Measurements from ENCODE around the gene LRRC71. TPM values are rescaled to one million over a fixed set of nuclear protein-coding genes. Genes with fewer than 3 reads are reported as not detected.

LRRC71 gene
- total and polyA plus RNA-seq, 2 donors from 2014 or later: 0.19 to 0.50 TPM

DNA sequence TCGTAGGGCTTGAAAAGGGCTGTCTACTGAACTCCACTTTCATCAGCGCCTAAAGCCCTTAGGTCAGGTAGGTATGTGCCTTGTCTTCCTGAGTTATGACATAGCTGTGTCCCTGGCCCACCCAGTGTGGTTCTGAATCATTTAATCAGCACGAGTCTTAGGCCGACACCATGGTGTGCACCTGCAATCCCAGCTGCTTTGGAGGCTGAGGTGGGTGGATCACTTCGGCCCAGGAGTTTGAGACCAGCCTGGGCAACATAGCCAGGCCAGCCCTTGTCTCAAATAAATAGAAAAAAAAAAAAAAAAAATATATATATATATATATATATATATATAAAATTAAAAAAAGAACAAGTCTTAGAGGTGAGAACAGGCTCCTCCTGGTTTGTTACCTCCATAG is 15.8 kb downstream of the LRRC71 start:
- Histone ChIP-seq H3K4me3 (ENCODE audit: low read length in 3 of 3) (no peak overlapping the region), H3K9ac (ENCODE audit: low read length in 3 of 3) (no peak overlapping the region), H3K27me3 (ENCODE audit: control insufficient read depth, insufficient read depth, low read length) (no peaks in the 10 kb centered on the region), H3K27ac (ENCODE audit: low read depth in 2 of 2, low read length in 2 of 2) (no peak overlapping the region), H3K36me3 (ENCODE audit: control insufficient read depth in 2 of 3, insufficient read depth in 3 of 3, low read length in 3 of 3) (peaks cover 2 to 32% (median 23%) of the 10 kb centered on the region in 3 donors), H3K9me3 (ENCODE audit: control insufficient read depth in 2 of 3, insufficient read depth in 1 of 3, low read length in 3 of 3) (no peaks in the 10 kb centered on the region), H3K4me1 (ENCODE audit: control insufficient read depth in 2 of 3, insufficient read depth in 2 of 3, low read depth in 1 of 3, low read length in 3 of 3) (no peaks in the 10 kb centered on the region)
- no peak for DNase-seq
- intact Hi-C loops (cut with DNase I): no loop called here
- TF ChIP-seq, protein P1, sequence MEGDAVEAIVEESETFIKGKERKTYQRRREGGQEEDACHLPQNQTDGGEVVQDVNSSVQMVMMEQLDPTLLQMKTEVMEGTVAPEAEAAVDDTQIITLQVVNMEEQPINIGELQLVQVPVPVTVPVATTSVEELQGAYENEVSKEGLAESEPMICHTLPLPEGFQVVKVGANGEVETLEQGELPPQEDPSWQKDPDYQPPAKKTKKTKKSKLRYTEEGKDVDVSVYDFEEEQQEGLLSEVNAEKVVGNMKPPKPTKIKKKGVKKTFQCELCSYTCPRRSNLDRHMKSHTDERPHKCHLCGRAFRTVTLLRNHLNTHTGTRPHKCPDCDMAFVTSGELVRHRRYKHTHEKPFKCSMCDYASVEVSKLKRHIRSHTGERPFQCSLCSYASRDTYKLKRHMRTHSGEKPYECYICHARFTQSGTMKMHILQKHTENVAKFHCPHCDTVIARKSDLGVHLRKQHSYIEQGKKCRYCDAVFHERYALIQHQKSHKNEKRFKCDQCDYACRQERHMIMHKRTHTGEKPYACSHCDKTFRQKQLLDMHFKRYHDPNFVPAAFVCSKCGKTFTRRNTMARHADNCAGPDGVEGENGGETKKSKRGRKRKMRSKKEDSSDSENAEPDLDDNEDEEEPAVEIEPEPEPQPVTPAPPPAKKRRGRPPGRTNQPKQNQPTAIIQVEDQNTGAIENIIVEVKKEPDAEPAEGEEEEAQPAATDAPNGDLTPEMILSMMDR (IDR thresholded peaks at IDR 0.05; ENCODE audit: borderline replicate concordance, extremely low read depth, insufficient read depth): no peak
- no peak for FAIRE-seq

DNA sequence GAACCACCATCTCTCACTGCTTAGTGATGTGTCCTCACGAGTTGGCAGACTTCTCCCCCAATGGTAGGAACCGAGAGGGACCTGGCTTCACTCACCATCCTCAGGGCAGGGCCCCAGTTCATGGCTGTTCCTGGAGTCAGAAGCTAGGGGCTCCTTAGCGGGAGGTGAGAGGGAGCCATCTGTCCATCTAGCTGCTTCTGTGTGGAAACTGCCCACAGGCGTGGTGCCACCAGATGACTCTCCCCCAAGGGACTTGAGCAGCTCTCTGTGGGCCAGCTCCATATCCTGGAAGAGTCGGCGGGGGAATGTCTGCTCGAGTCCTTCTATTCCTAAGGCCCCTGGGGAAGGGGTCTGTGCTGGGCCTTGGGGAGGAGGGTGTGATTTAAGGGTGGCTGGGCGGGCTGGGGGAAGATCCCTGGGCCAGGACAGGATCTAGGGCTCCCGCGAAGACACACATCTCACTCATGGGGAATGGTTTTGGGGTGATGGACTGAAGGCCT is 16.3 kb downstream of the LRRC71 start:
- Histone ChIP-seq H3K27ac (ENCODE audit: low read depth in 2 of 2, low read length in 2 of 2) (no peak overlapping the region), H3K36me3 (ENCODE audit: control insufficient read depth in 2 of 3, insufficient read depth in 3 of 3, low read length in 3 of 3) (peaks cover 2 to 38% (median 23%) of the 10 kb centered on the region in 3 donors)
- FAIRE-seq: no peak

DNA sequence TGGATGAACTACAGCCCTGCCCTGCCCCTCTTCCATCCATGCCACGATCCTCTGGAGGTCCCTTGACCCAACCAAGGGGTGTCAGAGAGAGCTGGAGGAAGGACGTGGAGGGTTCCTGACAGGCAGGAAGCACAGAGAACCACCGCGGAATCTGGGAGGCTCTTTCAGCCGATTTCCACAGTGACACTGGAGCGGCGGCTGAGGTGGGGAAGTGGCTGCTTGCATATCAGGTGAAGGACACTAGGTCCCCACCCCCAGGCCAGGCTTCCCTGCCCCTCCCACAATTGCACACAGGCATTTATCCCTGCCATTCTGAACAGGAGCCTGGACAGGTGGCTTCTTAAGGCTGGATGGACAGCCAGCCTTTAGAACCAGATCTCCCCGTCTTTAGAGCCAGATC is 17.5 kb downstream of the LRRC71 start:
- Histone ChIP-seq H3K27ac (ENCODE audit: low read depth in 2 of 2, low read length in 2 of 2) (no peak overlapping the region), H3K4me1 (ENCODE audit: control insufficient read depth in 2 of 3, insufficient read depth in 2 of 3, low read depth in 1 of 3, low read length in 3 of 3) (no peaks in the 10 kb centered on the region), H3K9ac (ENCODE audit: low read length in 3 of 3) (no peak overlapping the region), H3K9me3 (ENCODE audit: control insufficient read depth in 2 of 3, insufficient read depth in 1 of 3, low read length in 3 of 3) (no peaks in the 10 kb centered on the region), H3K4me3 (ENCODE audit: low read length in 3 of 3) (no peak overlapping the region), H3K27me3 (ENCODE audit: control insufficient read depth, insufficient read depth, low read length) (no peaks in the 10 kb centered on the region), H3K36me3 (ENCODE audit: control insufficient read depth in 2 of 3, insufficient read depth in 3 of 3, low read length in 3 of 3) (peaks cover 2 to 41% (median 32%) of the 10 kb centered on the region in 3 donors)
- intact Hi-C loops (cut with DNase I): no loop called here
- no peak for DNase-seq
- FAIRE-seq: no peak
- TF ChIP-seq, protein P1 (IDR thresholded peaks at IDR 0.05; ENCODE audit: borderline replicate concordance, extremely low read depth, insufficient read depth): no peak

More for the DNA sequence above, 16.3 kb downstream of the LRRC71 start:
- H3K27me3 ChIP-seq (ENCODE audit: control insufficient read depth, insufficient read depth, low read length): no peaks in the 10 kb centered on the region
- intact Hi-C loops (cut with DNase I): no loop called here
- no peak overlapping the region for H3K4me3 ChIP-seq (ENCODE audit: low read length in 3 of 3)
- DNase-seq: no peak
- no peaks in the 10 kb centered on the region for H3K9me3 ChIP-seq (ENCODE audit: control insufficient read depth in 2 of 3, insufficient read depth in 1 of 3, low read length in 3 of 3)
- H3K9ac ChIP-seq (ENCODE audit: low read length in 3 of 3): no peak overlapping the region
- TF ChIP-seq, protein P1 (IDR thresholded peaks at IDR 0.05; ENCODE audit: borderline replicate concordance, extremely low read depth, insufficient read depth): no peak
- H3K4me1 ChIP-seq (ENCODE audit: control insufficient read depth in 2 of 3, insufficient read depth in 2 of 3, low read depth in 1 of 3, low read length in 3 of 3): no peaks in the 10 kb centered on the region

DNA sequence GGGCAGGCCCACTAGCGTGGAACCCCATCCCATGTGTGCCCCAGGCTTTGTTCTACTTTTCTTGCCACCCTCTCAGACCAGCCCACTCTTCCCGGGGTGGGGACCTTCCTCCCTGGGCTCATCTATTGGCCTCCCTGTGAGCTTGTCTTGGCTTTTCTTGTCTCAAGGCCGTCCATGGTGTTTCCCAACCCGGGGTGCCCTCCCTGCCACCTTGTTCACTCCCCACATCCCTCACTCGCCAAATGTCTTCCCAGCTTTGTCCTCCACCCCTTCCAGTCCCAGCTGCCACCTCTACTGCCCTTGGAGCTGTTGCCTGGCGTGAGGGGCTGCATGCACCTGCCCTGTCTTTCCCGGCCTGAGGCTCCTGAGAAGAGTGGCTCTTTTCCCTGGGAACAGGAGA is 18.4 kb downstream of the LRRC71 start:
- no peak for FAIRE-seq
- H3K36me3 ChIP-seq (ENCODE audit: control insufficient read depth in 2 of 3, insufficient read depth in 3 of 3, low read length in 3 of 3): peaks cover 2 to 48% (median 36%) of the 10 kb centered on the region in 3 donors

More for the DNA sequence above, 18.4 kb downstream of the LRRC71 start:
- Histone ChIP-seq H3K9me3 (ENCODE audit: control insufficient read depth in 2 of 3, insufficient read depth in 1 of 3, low read length in 3 of 3) (no peaks in the 10 kb centered on the region), H3K27me3 (ENCODE audit: control insufficient read depth, insufficient read depth, low read length) (no peaks in the 10 kb centered on the region), H3K4me3 (ENCODE audit: low read length in 3 of 3) (no peak overlapping the region), H3K9ac (ENCODE audit: low read length in 3 of 3) (no peak overlapping the region), H3K27ac (ENCODE audit: low read depth in 2 of 2, low read length in 2 of 2) (no peak overlapping the region), H3K4me1 (ENCODE audit: control insufficient read depth in 2 of 3, insufficient read depth in 2 of 3, low read depth in 1 of 3, low read length in 3 of 3) (no peaks in the 10 kb centered on the region)
- TF ChIP-seq, protein P1 (IDR thresholded peaks at IDR 0.05; ENCODE audit: borderline replicate concordance, extremely low read depth, insufficient read depth): no peak
- intact Hi-C loops (cut with DNase I): no loop called here
- no peak for DNase-seq
